Mesenchymal stem cell (in vitro differentiated cells and primary cell): ENCODE results near the gene FOXC2.

Source experiments
- DNase-seq: peaks from one replicate; pipeline ENCODE4 v3.0.0-alpha.2; 2013
- H2AFZ ChIP-seq: one replicate; pipeline ENCODE4 v1.6.1; 2013; ENCODE audit warnings: low read depth, mild to moderate bottlenecking, control low read depth, inconsistent platforms, low read length, moderate library complexity
- H2AK5ac ChIP-seq: 2 replicates; pipeline ENCODE4 v1.6.1; 2013; ENCODE audit warnings: low read length, moderate library complexity, mild to moderate bottlenecking, inconsistent platforms; ENCODE audit not compliant: severe bottlenecking
- H2BK120ac ChIP-seq: one replicate; pipeline ENCODE4 v1.6.1; 2013; ENCODE audit warnings: low read depth, mild to moderate bottlenecking, inconsistent platforms, low read length, moderate library complexity
- H2BK12ac ChIP-seq, 2 experiments: one replicate each; pipeline ENCODE4 v1.6.1; 2013; ENCODE audit warnings: inconsistent platforms in 2 of 2, low read length in 2 of 2, mild to moderate bottlenecking in 2 of 2, moderate library complexity in 2 of 2, control low read depth in 1 of 2
- H2BK15ac ChIP-seq: one replicate; pipeline ENCODE4 v1.6.1; 2013; ENCODE audit warnings: mild to moderate bottlenecking, low read depth, inconsistent platforms; ENCODE audit not compliant: poor library complexity, severe bottlenecking
- H2BK5ac ChIP-seq: 2 replicates; pipeline ENCODE4 v1.6.1; 2013; ENCODE audit warnings: low read depth, mild to moderate bottlenecking, low read length, control low read depth, inconsistent platforms; ENCODE audit not compliant: poor library complexity, severe bottlenecking
- H3K14ac ChIP-seq, 2 experiments: one replicate each; pipeline ENCODE4 v1.6.1; 2013; ENCODE audit warnings: inconsistent platforms in 2 of 2, low read length in 2 of 2, control low read depth in 1 of 2, mild to moderate bottlenecking in 1 of 2, moderate library complexity in 1 of 2
- H3K18ac ChIP-seq, 2 experiments: one replicate each; pipeline ENCODE4 v1.6.1; 2013; ENCODE audit warnings: inconsistent platforms in 2 of 2, low read length in 2 of 2, control low read depth in 1 of 2, low read depth in 1 of 2, mild to moderate bottlenecking in 1 of 2
- H3K23ac ChIP-seq, 2 experiments: one replicate each; pipeline ENCODE4 v1.6.1; 2013; ENCODE audit warnings: inconsistent platforms in 2 of 2, low read length in 2 of 2, mild to moderate bottlenecking in 2 of 2, moderate library complexity in 2 of 2, control low read depth in 1 of 2
- H3K27ac ChIP-seq: 2 replicates; pipeline ENCODE4 v1.5.1; 2013; ENCODE audit warnings: mild to moderate bottlenecking, moderate library complexity, low read length, control low read depth, inconsistent platforms; ENCODE audit not compliant: poor library complexity, severe bottlenecking
- H3K27me3 ChIP-seq, 2 experiments: 2 replicates each; pipeline versions ENCODE4 v1.6.1 to v1.7.0; 2013; ENCODE audit warnings: low read length in 2 of 2, mild to moderate bottlenecking in 2 of 2, moderate library complexity in 2 of 2, control low read depth in 1 of 2, inconsistent platforms in 1 of 2; ENCODE audit not compliant: control insufficient read depth in 1 of 2, insufficient read depth in 1 of 2
- H3K36me3 ChIP-seq, 2 experiments: 2 replicates each; pipeline versions ENCODE4 v1.6.1 to v1.7.0; 2013; ENCODE audit warnings: low read length in 2 of 2, control low read depth in 1 of 2, inconsistent platforms in 1 of 2, low read depth in 1 of 2, mild to moderate bottlenecking in 1 of 2; ENCODE audit not compliant: insufficient read depth in 2 of 2, control insufficient read depth in 1 of 2
- H3K4ac ChIP-seq, 2 experiments: one replicate each; pipeline ENCODE4 v1.6.1; 2013; ENCODE audit warnings: inconsistent platforms in 2 of 2, low read length in 2 of 2, mild to moderate bottlenecking in 2 of 2, moderate library complexity in 2 of 2, control low read depth in 1 of 2, low read depth in 1 of 2
- H3K4me1 ChIP-seq: 2 replicates; pipeline ENCODE4 v1.6.1; 2013; ENCODE audit warnings: low read depth, low read length, control low read depth; ENCODE audit not compliant: control insufficient read depth, insufficient read depth
- H3K4me2 ChIP-seq: 2 replicates; pipeline ENCODE4 v1.6.1; 2013; ENCODE audit warnings: low read length, mild to moderate bottlenecking, inconsistent platforms; ENCODE audit not compliant: poor library complexity, severe bottlenecking
- H3K4me3 ChIP-seq, 2 experiments: 2 replicates each; pipeline versions ENCODE4 v1.5.1 to v1.7.0; 2013; ENCODE audit warnings: low read length in 2 of 2, mild to moderate bottlenecking in 2 of 2, control low read depth in 1 of 2, low read depth in 1 of 2; ENCODE audit not compliant: insufficient read depth in 1 of 2
- H3K79me1 ChIP-seq: replicated peaks from 2 replicates; pipeline ENCODE4 v1.6.1; 2013; ENCODE audit warnings: mild to moderate bottlenecking, control low read depth, low read length, inconsistent platforms; ENCODE audit not compliant: poor library complexity, severe bottlenecking
- H3K9ac ChIP-seq: 2 replicates; pipeline ENCODE4 v1.7.0; 2013; ENCODE audit warnings: mild to moderate bottlenecking, low read length, moderate library complexity
- H3K9me3 ChIP-seq: 2 replicates; pipeline ENCODE4 v1.7.0; 2013; ENCODE audit warnings: mild to moderate bottlenecking, low read length; ENCODE audit not compliant: control insufficient read depth
- H4K8ac ChIP-seq: one replicate; pipeline ENCODE4 v1.6.1; 2013; ENCODE audit warnings: inconsistent platforms, mild to moderate bottlenecking, low read length, moderate library complexity
- H4K91ac ChIP-seq: one replicate; pipeline ENCODE4 v1.6.1; 2013; ENCODE audit warnings: mild to moderate bottlenecking, low read length, inconsistent platforms
- WGBS: methylation state at CpG from one replicate; pipeline ENCODE4 v1.1.7; 2013; ENCODE audit warnings: mixed read lengths; 5-methylcytosine and 5-hydroxymethylcytosine counted together

Gene FOXC2

DNA sequence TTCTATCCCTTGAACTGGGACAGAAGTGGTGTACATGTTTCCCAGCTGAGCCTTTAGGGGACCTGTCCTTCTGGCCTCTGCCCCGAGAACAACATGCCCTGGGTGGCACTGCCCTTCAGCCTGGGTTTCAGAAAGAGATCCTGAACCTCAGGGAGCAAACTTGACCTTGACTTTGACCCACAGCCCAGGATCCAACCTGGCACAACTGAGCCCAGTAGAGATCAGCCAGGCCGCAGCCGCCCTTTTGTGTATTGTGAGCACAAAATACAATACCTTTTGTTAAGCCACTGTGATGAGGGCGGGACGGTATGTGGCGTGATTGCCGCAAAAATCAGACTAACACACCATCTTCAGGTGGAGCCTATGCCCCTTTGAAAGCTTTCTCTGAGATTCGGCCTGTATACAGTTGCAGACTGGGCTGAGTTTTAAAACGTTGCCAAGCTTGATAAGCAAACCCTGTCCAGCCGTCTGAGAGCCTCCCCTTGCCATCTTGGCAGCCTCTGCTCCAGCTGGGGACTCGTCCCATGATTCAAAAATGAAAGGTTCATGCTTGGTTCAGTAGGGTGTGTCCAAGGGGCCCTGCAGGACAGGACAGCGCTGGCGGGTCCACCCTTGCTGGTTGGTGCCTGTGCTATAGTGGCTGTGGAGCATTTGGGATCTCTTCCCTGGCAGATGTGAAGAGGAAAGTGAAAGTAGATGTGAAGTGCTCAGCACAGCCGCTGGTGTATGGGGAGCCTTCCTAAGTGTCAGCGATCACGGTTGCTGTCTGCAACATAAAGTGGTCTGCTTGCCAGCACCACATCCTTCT lies 52.0 kb downstream of the FOXC2 start:
- Histone ChIP-seq H2AK5ac (no peak overlapping the region), H3K4ac (no peak overlapping the region), H4K8ac (peak overlapping the region; percentile 3), H3K9me3 (peaks cover 3% of the 10 kb centered on the region), H3K36me3 (peaks cover 0 to 2% of the 10 kb centered on the region in 2 experiments), H3K9ac (peak overlapping the region; percentile 28), H3K4me1 (no peaks in the 10 kb centered on the region), H2BK15ac (no peak overlapping the region), H3K14ac (no peak overlapping the region), H2BK12ac (no peak overlapping the region), H3K4me2 (no peak overlapping the region), H3K23ac (no peak overlapping the region), H3K18ac (peak overlapping the region in 1 of 2 experiments; percentile 28), H3K4me3 (peak overlapping the region in 1 of 2 experiments; percentile 71), H2BK120ac (no peak overlapping the region), H3K27ac (no peak overlapping the region), H4K91ac (peak overlapping the region; percentile 56), H3K79me1 (peaks cover 2% of the 10 kb centered on the region), H2BK5ac (no peak overlapping the region), H3K27me3 (peaks cover 0 to 5% of the 10 kb centered on the region in 2 experiments), H2AFZ (no peak overlapping the region)
- WGBS = 93% methylated on average over 16 of the region's 16 CpGs
- peak; percentile 43 for DNase-seq
